K562 (cell line): ENCODE data around the gene CCDC78. TPM values are rescaled to one million over a fixed set of nuclear protein-coding genes. Genes with fewer than 3 reads are reported as not detected.

Experiments used
- CBX2 ChIP-seq: fragments of 200-600 bp; sonication (generic); IDR thresholded peaks from one replicate; pipeline ENCODE4 v1.6.1; 2012; ENCODE audit warnings: mild to moderate bottlenecking, low read length, inconsistent platforms; ENCODE audit not compliant: insufficient read depth, poor library complexity, severe bottlenecking
- CEBPG ChIP-seq, 3 experiments: fragments of 200-800 bp in 1 of 3; sonication (Bioruptor generic) in 1 of 3; sonication (generic) in 1 of 3; formaldehyde crosslinking in 1 of 3; IDR thresholded peaks in 2 of 3; conservative IDR thresholded peaks in 1 of 3; 2 replicates each; pipeline versions ENCODE4 v1.6.1 to v1.8.0; 2016 to 2022; ENCODE audit warnings: missing compliant biosample characterization in 2 of 3, missing genetic modification characterization in 2 of 3, mild to moderate bottlenecking in 1 of 3, missing genetic modification reagents in 1 of 3
- E2F5 ChIP-seq: sonication (generic); formaldehyde crosslinking; IDR thresholded peaks from 2 replicates; pipeline ENCODE4 v1.8.0; 2022; ENCODE audit warnings: mild to moderate bottlenecking, missing genetic modification reagents
- FIP1L1 ChIP-seq: fragments of 200-400 bp; formaldehyde crosslinking; IDR thresholded peaks from 2 replicates; pipeline ENCODE4 v1.6.1; 2018; ENCODE audit warnings: mild to moderate bottlenecking, low read depth, low read length; ENCODE audit not compliant: poor library complexity, severe bottlenecking
- GABPA ChIP-seq: fragments of 200-800 bp; sonication (Bioruptor generic); conservative IDR thresholded peaks from 2 replicates; pipeline ENCODE4 v1.6.1; 2016; ENCODE audit warnings: low read depth, missing genetic modification characterization, missing compliant biosample characterization
- HDAC2 ChIP-seq: fragments of 450-650 bp; IDR thresholded peaks from 2 replicates; pipeline ENCODE4 v1.6.1; 2016; ENCODE audit warnings: mild to moderate bottlenecking
- L3MBTL2 ChIP-seq: fragments of 450-650 bp; IDR thresholded peaks from 2 replicates; pipeline ENCODE4 v1.6.1; 2016; ENCODE audit warnings: mild to moderate bottlenecking, moderate library complexity
- MYC ChIP-seq, 2 experiments: fragments of 250-450 bp in 1 of 2; sonication (Bioruptor Pico) in 1 of 2; IDR thresholded peaks; 2 replicates each; pipeline versions ENCODE4 v1.5.1 to v1.6.1; 2012 to 2021; ENCODE audit warnings: low read depth in 2 of 2, borderline replicate concordance in 1 of 2, improper control_type of control experiment in 1 of 2, low read length in 1 of 2, mild to moderate bottlenecking in 1 of 2, moderate library complexity in 1 of 2
- PCBP1 ChIP-seq: fragments of 200-400 bp; formaldehyde crosslinking; IDR thresholded peaks from 2 replicates; pipeline ENCODE4 v1.6.1; 2018; ENCODE audit warnings: mild to moderate bottlenecking, low read depth, low read length; ENCODE audit not compliant: poor library complexity, severe bottlenecking
- RAD51 ChIP-seq: fragments of 450-650 bp; IDR thresholded peaks from 2 replicates; pipeline ENCODE4 v1.7.1; 2016; ENCODE audit warnings: low read depth, mild to moderate bottlenecking, borderline replicate concordance
- SAFB ChIP-seq: fragments of 200-400 bp; formaldehyde crosslinking; IDR thresholded peaks from 2 replicates; pipeline ENCODE4 v1.6.1; 2017; ENCODE audit warnings: low read depth, low read length, borderline replicate concordance
- SMAD3 ChIP-seq: fragments of 450-650 bp; formaldehyde crosslinking; conservative IDR thresholded peaks from 2 replicates; pipeline ENCODE4 v1.4.0; 2020; ENCODE audit warnings: mild to moderate bottlenecking
- TGIF2 ChIP-seq: sonication (generic); formaldehyde crosslinking; IDR thresholded peaks from 2 replicates; pipeline ENCODE4 v1.8.1; 2022; ENCODE audit warnings: mild to moderate bottlenecking, missing genetic modification reagents, moderate library complexity
- TRIM24 ChIP-seq, 2 experiments: fragments of 450-650 bp; IDR thresholded peaks; 2 replicates each; pipeline ENCODE4 v1.6.1; 2016
- ZBTB7A ChIP-seq: IDR thresholded peaks from 2 replicates; pipeline ENCODE4 v1.6.1; 2011; ENCODE audit warnings: low read depth, mild to moderate bottlenecking, low read length, moderate library complexity, borderline replicate concordance; ENCODE audit not compliant: control insufficient read depth
- ZNF277 ChIP-seq: fragments of 250-450 bp; sonication (Bioruptor Pico); IDR thresholded peaks from 2 replicates; pipeline ENCODE4 v1.8.0; 2022; ENCODE audit warnings: inconsistent platforms, mild to moderate bottlenecking, moderate library complexity, borderline replicate concordance
- polyA plus RNA-seq, 8 experiments: library from polyadenylated mRNA; depleted of rRNA in 4 of 8; stranded (reverse) in 5 of 8; unstranded in 3 of 8; fragments of >200 nt; fragmentation: Nextera tagmentation in 2 of 8; fragmentation: Illumina TruSeq in 1 of 8; extraction: Ambion mirVana in 2 of 8; extraction: Trizol in 1 of 8; gene quantifications; 2 replicates each; pipeline versions ENCODE4 v1.2.1 to v1.2.3, GENCODE V29; 2011 to 2014; ENCODE audit warnings: inconsistent platforms in 1 of 8, missing spikeins in 1 of 8
- total RNA-seq, 7 experiments: library from RNA; depleted of rRNA in 6 of 7; stranded (reverse); fragments of >200 nt in 6 of 7; fragmentation: Illumina TruSeq in 2 of 7; extraction: Trizol in 2 of 7; gene quantifications; 2 replicates each; pipeline versions ENCODE4 v1.2.1 to v1.2.3, GENCODE V29; 2011 to 2021; ENCODE audit warnings: low replicate concordance in 1 of 7
- TF ChIP-seq, protein P1 (sequence below): fragments of 200-800 bp; sonication (Bioruptor generic); IDR thresholded peaks from 2 replicates; pipeline ENCODE4 v1.6.1; 2017; ENCODE audit warnings: missing genetic modification characterization, missing compliant biosample characterization
- TF ChIP-seq, protein P2 (sequence below): IDR thresholded peaks from 3 replicates; pipeline ENCODE4 v1.6.1; 2011; ENCODE audit warnings: borderline replicate concordance, mild to moderate bottlenecking, moderate library complexity; ENCODE audit not compliant: insufficient read length; ENCODE audit errors: extremely low read depth

CCDC78 gene
- total and polyA plus RNA-seq, 9 of the 15 experiments (the other 6 are each of a cell fraction or from before 2014, with no cell fraction given) = 0.24 to 17.7 (median 2.9) TPM

DNA sequence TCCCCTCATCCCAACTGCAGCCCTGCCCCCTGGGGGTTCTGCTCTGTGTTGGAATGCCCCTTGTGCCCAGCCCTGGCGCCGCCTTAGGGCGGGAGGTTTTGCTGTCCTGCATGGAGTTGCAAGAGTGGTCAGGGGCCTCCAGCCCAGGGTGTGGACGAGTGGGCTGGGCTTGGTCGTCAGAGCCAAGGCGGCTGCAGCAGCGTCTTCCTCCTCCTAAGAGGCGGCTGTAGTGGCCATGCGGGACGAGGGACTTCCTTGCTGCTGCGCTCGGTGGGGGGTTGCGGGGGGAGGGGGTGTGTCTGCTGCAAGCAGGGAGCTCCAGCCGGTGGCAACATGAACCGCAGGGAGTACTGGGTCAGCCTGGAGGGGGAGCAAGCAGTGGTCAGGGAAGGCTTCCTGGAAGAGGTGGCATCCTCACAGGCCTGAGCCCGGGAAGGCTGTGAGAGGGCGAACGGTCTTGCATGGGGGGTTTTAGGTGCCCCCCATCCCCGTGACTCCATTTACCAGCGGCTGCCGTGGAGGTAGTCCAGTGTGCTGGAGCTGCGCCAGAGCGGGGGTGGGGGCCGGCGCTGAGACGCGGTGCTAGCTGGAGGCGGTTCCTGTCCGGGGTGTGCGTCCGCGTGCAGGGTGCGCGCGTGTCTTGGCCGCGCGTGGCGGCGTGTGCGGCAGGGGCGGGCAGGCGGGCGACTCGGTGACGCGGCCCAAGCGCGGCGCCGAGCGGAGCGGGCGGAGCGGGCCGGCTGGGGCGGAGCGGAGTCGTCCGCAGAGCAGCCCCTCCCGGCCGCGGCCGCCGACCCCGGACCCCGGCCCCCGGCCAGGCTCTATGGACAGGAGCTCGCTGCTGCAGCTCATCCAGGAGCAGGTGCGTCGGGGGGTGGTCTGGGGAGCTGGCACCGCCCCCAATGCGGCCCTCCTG, 51.0 kb downstream of the CCDC78 start, which contains the start of gene RHBDL1 (continued):
- TF ChIP-seq SMAD3 (CRISPR knock-in tag) (0 out of 2 replicates have a peak, but pooled peaks have one; percentile 19), FIP1L1 (peak; percentile 63), SAFB (peak; percentile 98), MYC (IDR thresholded peaks at IDR 0.05; ENCODE audit: low read depth, low read length) (0 out of 2 replicates have a peak, but pooled peaks have one; percentile 6), MYC (CRISPR knock-in tag; IDR thresholded peaks at IDR 0.05; ENCODE audit: borderline replicate concordance, low read depth) (peak; percentile 79; the same call in 1 of the 2 replicates), ZNF277 (CRISPR knock-in tag) (no peak), RAD51 (no peak), L3MBTL2 (peak; percentile 42; the same call in 1 of the 2 replicates), TRIM24 (IDR thresholded peaks at IDR 0.05) (peak in 1 of 2 experiments; percentile 34; a peak in 1 of 4 replicates), ZBTB7A (peak; percentile 89), E2F5 (CRISPR knock-in tag) (no peak), CBX2 (no peak), HDAC2 (peak; percentile 94), CEBPG (CRISPR knock-in tag; IDR thresholded peaks at IDR 0.05) (no peak; the same call in 1 of the 2 replicates), CEBPG (tag; conservative IDR thresholded peaks at IDR 0.05 in 1 of 2, IDR thresholded peaks at IDR 0.05 in 1 of 2) (no peak), GABPA (no peak), PCBP1 (peak; percentile 68), TGIF2 (no peak)
- TF ChIP-seq, protein P1, sequence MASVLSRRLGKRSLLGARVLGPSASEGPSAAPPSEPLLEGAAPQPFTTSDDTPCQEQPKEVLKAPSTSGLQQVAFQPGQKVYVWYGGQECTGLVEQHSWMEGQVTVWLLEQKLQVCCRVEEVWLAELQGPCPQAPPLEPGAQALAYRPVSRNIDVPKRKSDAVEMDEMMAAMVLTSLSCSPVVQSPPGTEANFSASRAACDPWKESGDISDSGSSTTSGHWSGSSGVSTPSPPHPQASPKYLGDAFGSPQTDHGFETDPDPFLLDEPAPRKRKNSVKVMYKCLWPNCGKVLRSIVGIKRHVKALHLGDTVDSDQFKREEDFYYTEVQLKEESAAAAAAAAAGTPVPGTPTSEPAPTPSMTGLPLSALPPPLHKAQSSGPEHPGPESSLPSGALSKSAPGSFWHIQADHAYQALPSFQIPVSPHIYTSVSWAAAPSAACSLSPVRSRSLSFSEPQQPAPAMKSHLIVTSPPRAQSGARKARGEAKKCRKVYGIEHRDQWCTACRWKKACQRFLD = no peak
- TF ChIP-seq, protein P2, sequence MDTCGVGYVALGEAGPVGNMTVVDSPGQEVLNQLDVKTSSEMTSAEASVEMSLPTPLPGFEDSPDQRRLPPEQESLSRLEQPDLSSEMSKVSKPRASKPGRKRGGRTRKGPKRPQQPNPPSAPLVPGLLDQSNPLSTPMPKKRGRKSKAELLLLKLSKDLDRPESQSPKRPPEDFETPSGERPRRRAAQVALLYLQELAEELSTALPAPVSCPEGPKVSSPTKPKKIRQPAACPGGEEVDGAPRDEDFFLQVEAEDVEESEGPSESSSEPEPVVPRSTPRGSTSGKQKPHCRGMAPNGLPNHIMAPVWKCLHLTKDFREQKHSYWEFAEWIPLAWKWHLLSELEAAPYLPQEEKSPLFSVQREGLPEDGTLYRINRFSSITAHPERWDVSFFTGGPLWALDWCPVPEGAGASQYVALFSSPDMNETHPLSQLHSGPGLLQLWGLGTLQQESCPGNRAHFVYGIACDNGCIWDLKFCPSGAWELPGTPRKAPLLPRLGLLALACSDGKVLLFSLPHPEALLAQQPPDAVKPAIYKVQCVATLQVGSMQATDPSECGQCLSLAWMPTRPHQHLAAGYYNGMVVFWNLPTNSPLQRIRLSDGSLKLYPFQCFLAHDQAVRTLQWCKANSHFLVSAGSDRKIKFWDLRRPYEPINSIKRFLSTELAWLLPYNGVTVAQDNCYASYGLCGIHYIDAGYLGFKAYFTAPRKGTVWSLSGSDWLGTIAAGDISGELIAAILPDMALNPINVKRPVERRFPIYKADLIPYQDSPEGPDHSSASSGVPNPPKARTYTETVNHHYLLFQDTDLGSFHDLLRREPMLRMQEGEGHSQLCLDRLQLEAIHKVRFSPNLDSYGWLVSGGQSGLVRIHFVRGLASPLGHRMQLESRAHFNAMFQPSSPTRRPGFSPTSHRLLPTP = peak; percentile 90
